ENCODE measurements around the gene TM9SF4. TPM values are rescaled to one million over a fixed set of nuclear protein-coding genes. Genes with fewer than 3 reads are reported as not detected.
A peak's percentile ranks its signal among the peaks of the same experiment; 100 is the strongest.

TM9SF4 gene
- polyA plus RNA-seq, 3 donors: 49.7 to 78.5 (median 78.3) TPM

DNA sequence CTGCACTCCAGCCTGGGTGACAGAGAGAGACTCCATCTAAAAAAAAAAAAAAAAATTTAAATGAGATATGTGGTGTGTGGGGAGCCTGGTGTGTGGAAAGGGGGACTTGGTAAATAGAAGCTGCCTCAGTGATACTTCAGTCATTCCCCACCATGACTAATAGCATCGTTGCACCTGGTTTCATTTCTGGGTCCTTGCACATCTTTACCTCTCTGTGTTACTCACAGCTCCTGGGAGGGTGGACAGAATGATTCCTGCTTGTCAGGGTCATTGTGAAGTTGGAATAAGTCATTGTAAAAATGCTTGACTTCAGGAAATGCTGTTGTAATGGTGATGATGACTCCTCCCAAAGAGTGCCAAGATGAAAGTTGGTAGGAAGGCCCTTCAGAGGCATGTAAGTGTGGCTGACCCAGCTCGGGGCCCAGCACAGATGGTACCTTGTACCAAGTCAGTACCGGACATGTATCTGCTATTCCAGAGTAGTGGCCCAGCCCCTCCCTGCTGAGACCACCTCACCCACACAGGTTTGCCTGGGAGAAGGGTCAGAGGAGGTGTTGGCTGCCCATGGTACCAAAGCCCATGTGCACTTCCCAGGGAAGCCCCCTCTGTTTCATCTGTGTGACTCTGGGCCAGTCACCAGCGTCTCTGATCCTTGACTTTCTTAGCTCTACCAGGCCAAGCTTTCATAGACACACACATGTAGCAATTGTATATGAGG is 49.6 kb downstream of the TM9SF4 start:
- no peak overlapping the region for H3K4me3 Mint-ChIP-seq
- intact Hi-C loops (cut with micrococcal nuclease): loop anchor here in 1 of 2 donors (5.0 kb wide), 1 partner anchor 47 kb away; no protein-coding TSS in a partner anchor

DNA sequence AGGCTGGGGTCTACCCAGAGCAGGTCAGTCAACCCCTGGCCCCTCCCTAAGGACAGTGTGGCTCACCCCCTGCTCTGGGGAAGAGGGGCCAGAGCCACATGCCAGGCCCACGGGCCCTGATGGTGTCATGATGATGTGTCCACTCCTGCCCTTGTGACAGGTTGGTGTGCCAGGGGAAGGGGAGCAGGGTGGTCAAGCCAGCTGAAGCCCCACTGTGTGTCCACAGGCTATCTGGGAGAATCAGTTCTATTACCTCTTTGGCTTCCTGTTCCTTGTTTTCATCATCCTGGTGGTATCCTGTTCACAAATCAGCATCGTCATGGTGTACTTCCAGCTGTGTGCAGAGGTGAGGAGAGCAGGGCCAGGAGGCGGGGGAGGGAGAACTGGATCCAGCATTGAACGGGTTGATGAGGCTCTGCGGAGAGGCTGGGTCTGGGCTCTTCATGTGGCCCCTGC is 50.3 kb downstream of the TM9SF4 start:
- TF ChIP-seq, protein P1, sequence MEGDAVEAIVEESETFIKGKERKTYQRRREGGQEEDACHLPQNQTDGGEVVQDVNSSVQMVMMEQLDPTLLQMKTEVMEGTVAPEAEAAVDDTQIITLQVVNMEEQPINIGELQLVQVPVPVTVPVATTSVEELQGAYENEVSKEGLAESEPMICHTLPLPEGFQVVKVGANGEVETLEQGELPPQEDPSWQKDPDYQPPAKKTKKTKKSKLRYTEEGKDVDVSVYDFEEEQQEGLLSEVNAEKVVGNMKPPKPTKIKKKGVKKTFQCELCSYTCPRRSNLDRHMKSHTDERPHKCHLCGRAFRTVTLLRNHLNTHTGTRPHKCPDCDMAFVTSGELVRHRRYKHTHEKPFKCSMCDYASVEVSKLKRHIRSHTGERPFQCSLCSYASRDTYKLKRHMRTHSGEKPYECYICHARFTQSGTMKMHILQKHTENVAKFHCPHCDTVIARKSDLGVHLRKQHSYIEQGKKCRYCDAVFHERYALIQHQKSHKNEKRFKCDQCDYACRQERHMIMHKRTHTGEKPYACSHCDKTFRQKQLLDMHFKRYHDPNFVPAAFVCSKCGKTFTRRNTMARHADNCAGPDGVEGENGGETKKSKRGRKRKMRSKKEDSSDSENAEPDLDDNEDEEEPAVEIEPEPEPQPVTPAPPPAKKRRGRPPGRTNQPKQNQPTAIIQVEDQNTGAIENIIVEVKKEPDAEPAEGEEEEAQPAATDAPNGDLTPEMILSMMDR (IDR thresholded peaks at IDR 0.05): no peak
- DNase-seq: no peak
- Histone ChIP-seq H4K20me1 (ENCODE audit: insufficient read depth, low read length) (peaks cover 14% of the 10 kb centered on the region), H3K4me2 (replicated peaks; ENCODE audit: extremely low read depth, low read length, poor library complexity, severe bottlenecking) (no peak overlapping the region), H3K27me3 (ENCODE audit: control insufficient read depth in 2 of 2, insufficient read depth in 2 of 2, low read length in 2 of 2) (no peaks in the 10 kb centered on the region), H3K4me3 (replicated peaks in 1 of 3; ENCODE audit: low read depth in 2 of 3, low read length in 3 of 3) (no peak overlapping the region), H3K4me1 (ENCODE audit: control insufficient read depth in 1 of 2, insufficient read depth in 2 of 2, low read length in 2 of 2) (peaks cover 13 to 23% of the 10 kb centered on the region in 2 donors), H3K9ac (ENCODE audit: insufficient read depth, low read length, poor library complexity, severe bottlenecking) (no peak overlapping the region), H3K27ac (ENCODE audit: low read depth in 1 of 2, low read length in 2 of 2) (peak overlapping the region in 1 of 2 donors; percentile 42), H2AFZ (ENCODE audit: insufficient read depth, low read depth, low read length, poor library complexity, severe bottlenecking) (no peak overlapping the region), H3K9me3 (replicated peaks in 1 of 2; ENCODE audit: control insufficient read depth in 1 of 2, insufficient read depth in 1 of 2, low read length in 2 of 2) (no peaks in the 10 kb centered on the region), H3K36me3 (replicated peaks in 1 of 2; ENCODE audit: control insufficient read depth in 1 of 2, insufficient read depth in 2 of 2, low read length in 2 of 2) (peaks cover 69 to 84% of the 10 kb centered on the region in 2 donors), H3K79me2 (ENCODE audit: insufficient read depth, low read length) (peaks cover 3% of the 10 kb centered on the region)
- Mint-ChIP-seq H3K27ac (peak overlapping the region in 5 of 7 donors; percentile 8 to 76 (median 63)), H3K27me3 (ENCODE audit: low read depth in 3 of 3) (peaks cover 0 to 2% (median 0%) of the 10 kb centered on the region in 3 donors), H3K9me3 (no peaks in the 10 kb centered on the region), H3K36me3 (peaks cover 73 to 90% of the 10 kb centered on the region in 2 donors), H3K4me3 (no peak overlapping the region), H3K4me1 (peaks cover 30% of the 10 kb centered on the region)
- WGBS (ENCODE audit: insufficient coverage): 75% methylated on average over 4 of the region's 5 CpGs
- intact Hi-C loops (cut with micrococcal nuclease): loop anchor here in 1 of 2 donors (5.0 kb wide), 1 partner anchor 47 kb away; no protein-coding TSS in a partner anchor

More for the DNA sequence above, 49.6 kb downstream of the TM9SF4 start:
- H4K20me1 ChIP-seq (ENCODE audit: insufficient read depth, low read length): peaks cover 8% of the 10 kb centered on the region
- H3K27ac ChIP-seq (ENCODE audit: low read depth in 1 of 2, low read length in 2 of 2): peak overlapping the region in 1 of 2 donors; percentile 42
- H3K27me3 ChIP-seq (ENCODE audit: control insufficient read depth in 2 of 2, insufficient read depth in 2 of 2, low read length in 2 of 2): no peaks in the 10 kb centered on the region
- no CpG with 5 or more reads among the region's 4 CpGs for WGBS (ENCODE audit: insufficient coverage)
- no peak overlapping the region for H2AFZ ChIP-seq (ENCODE audit: insufficient read depth, low read depth, low read length, poor library complexity, severe bottlenecking)
- H3K4me1 Mint-ChIP-seq: peaks cover 37% of the 10 kb centered on the region
- H3K9ac ChIP-seq (ENCODE audit: insufficient read depth, low read length, poor library complexity, severe bottlenecking): no peak overlapping the region
- H3K4me2 ChIP-seq (replicated peaks; ENCODE audit: extremely low read depth, low read length, poor library complexity, severe bottlenecking): no peak overlapping the region
- H3K4me1 ChIP-seq (ENCODE audit: control insufficient read depth in 1 of 2, insufficient read depth in 2 of 2, low read length in 2 of 2): peaks cover 20 to 30% of the 10 kb centered on the region in 2 donors
- peaks cover 0 to 2% (median 0%) of the 10 kb centered on the region in 3 donors for H3K27me3 Mint-ChIP-seq (ENCODE audit: low read depth in 3 of 3)
- TF ChIP-seq, protein P1 (IDR thresholded peaks at IDR 0.05): no peak
- H3K79me2 ChIP-seq (ENCODE audit: insufficient read depth, low read length): peaks cover 3% of the 10 kb centered on the region
- H3K36me3 ChIP-seq (replicated peaks in 1 of 2; ENCODE audit: control insufficient read depth in 1 of 2, insufficient read depth in 2 of 2, low read length in 2 of 2): peaks cover 63 to 78% of the 10 kb centered on the region in 2 donors
- no peaks in the 10 kb centered on the region for H3K9me3 ChIP-seq (replicated peaks in 1 of 2; ENCODE audit: control insufficient read depth in 1 of 2, insufficient read depth in 1 of 2, low read length in 2 of 2)
- peak overlapping the region in 4 of 7 donors; percentile 27 to 88 (median 74) for H3K27ac Mint-ChIP-seq
- H3K36me3 Mint-ChIP-seq: peaks cover 70 to 90% of the 10 kb centered on the region in 2 donors
- DNase-seq: peak in 2 of 3 donors; percentile 6 to 60
- H3K9me3 Mint-ChIP-seq: no peaks in the 10 kb centered on the region
- H3K4me3 ChIP-seq (replicated peaks in 1 of 3; ENCODE audit: low read depth in 2 of 3, low read length in 3 of 3): no peak overlapping the region
